Neutrophil (primary cell): ENCODE measurements around the gene FAM47C.
"Not testable (repeated sequence)": the region's sequence is repeated elsewhere in the genome, so short reads cannot be mapped to it uniquely, and the experiment has no call there.

Experiments
- H3K27ac ChIP-seq: fragments of 200-600 bp; sonication (generic); 2 replicates; pipeline ENCODE4 v1.5.1; 2016; ENCODE audit warnings: mild to moderate bottlenecking, moderate library complexity
- H3K27me3 ChIP-seq: fragments of 200-600 bp; sonication (generic); 2 replicates; pipeline ENCODE4 v1.6.0; 2016; ENCODE audit warnings: mild to moderate bottlenecking
- H3K36me3 ChIP-seq: fragments of 200-600 bp; sonication (generic); 2 replicates; pipeline ENCODE4 v1.5.1; 2017
- H3K4me1 ChIP-seq, 2 experiments: fragments of 200-600 bp in 1 of 2; sonication (generic) in 1 of 2; 1 replicate in 1 of 2; 2 replicates in 1 of 2; pipeline versions ENCODE4 v1.5.1 to v1.6.1; 2013 to 2016; ENCODE audit warnings: low read depth in 1 of 2, low read length in 1 of 2, mild to moderate bottlenecking in 1 of 2, moderate library complexity in 1 of 2; ENCODE audit not compliant: control insufficient read depth in 1 of 2, insufficient read depth in 1 of 2
- H3K4me3 ChIP-seq, 2 experiments: fragments of 200-600 bp in 1 of 2; sonication (generic) in 1 of 2; 1 replicate in 1 of 2; 2 replicates in 1 of 2; pipeline ENCODE4 v1.5.1; 2013 to 2016; ENCODE audit warnings: low read depth in 1 of 2, low read length in 1 of 2, mild to moderate bottlenecking in 1 of 2, moderate library complexity in 1 of 2
- H3K9me3 ChIP-seq: fragments of 200-600 bp; sonication (generic); 2 replicates; pipeline ENCODE4 v1.5.1; 2016
- CTCF ChIP-seq: fragments of 200-600 bp; sonication (generic); IDR thresholded peaks from 2 replicates; pipeline ENCODE4 v1.5.1; 2016; ENCODE audit warnings: antibody characterized with exemption

Gene FAM47C

GRCh38 chrX:36978886-36979285, 29.3 kb upstream of the FAM47C start:
- H3K4me3 ChIP-seq: no peak overlapping the region
- no peaks in the 10 kb centered on the region for H3K9me3 ChIP-seq
- no peaks in the 10 kb centered on the region for H3K4me1 ChIP-seq
- H3K36me3 ChIP-seq: no peaks in the 10 kb centered on the region
- TF ChIP-seq CTCF: no peak
- H3K27me3 ChIP-seq: peaks cover under 1% of the 10 kb centered on the region
- no peak overlapping the region for H3K27ac ChIP-seq

GRCh38 chrX:36983831-36984230, 24.3 kb upstream of the FAM47C start:
- Histone ChIP-seq H3K9me3 (no peaks in the 10 kb centered on the region), H3K4me3 (no peak overlapping the region), H3K4me1 (no peaks in the 10 kb centered on the region), H3K27me3 (peaks cover 25% of the 10 kb centered on the region), H3K36me3 (no peaks in the 10 kb centered on the region), H3K27ac (no peak overlapping the region)
- no peak for TF ChIP-seq CTCF

- peaks cover 25% of the 10 kb centered on the region for H3K27me3 ChIP-seq
- H3K4me3 ChIP-seq, H3K9me3 ChIP-seq, H3K36me3 ChIP-seq, H3K4me1 ChIP-seq, H3K27ac ChIP-seq: not testable (repeated sequence)
Observed at GRCh38 chrX:36985416-36986209, 22.6 kb upstream of the FAM47C start.

GRCh38 chrX:36986231-36986630, 21.9 kb upstream of the FAM47C start:
- Histone ChIP-seq H3K27me3 (peaks cover 25% of the 10 kb centered on the region), H3K27ac (no peak overlapping the region), H3K9me3 (no peaks in the 10 kb centered on the region), H3K36me3 (no peaks in the 10 kb centered on the region), H3K4me1 (no peaks in the 10 kb centered on the region), H3K4me3 (no peak overlapping the region)
- no peak for TF ChIP-seq CTCF

GRCh38 chrX:36987212-36987611, 21.0 kb upstream of the FAM47C start:
- H3K4me3 ChIP-seq, H3K36me3 ChIP-seq, H3K9me3 ChIP-seq, H3K27ac ChIP-seq, H3K4me1 ChIP-seq: not testable (repeated sequence)
- peaks cover 25% of the 10 kb centered on the region for H3K27me3 ChIP-seq

- Histone ChIP-seq H3K36me3 (no peaks in the 10 kb centered on the region), H3K4me1 (no peaks in the 10 kb centered on the region), H3K27ac (no peak overlapping the region), H3K4me3 (no peak overlapping the region), H3K27me3 (no peaks in the 10 kb centered on the region), H3K9me3 (no peaks in the 10 kb centered on the region)
- no peak for TF ChIP-seq CTCF
Observed at GRCh38 chrX:37000140-37000539, 8.0 kb upstream of the FAM47C start.
